K562 (cell line): ENCODE data around the gene CNNM4. TPM values are rescaled to one million over a fixed set of nuclear protein-coding genes. Genes with fewer than 3 reads are reported as not detected.

Experiments used
- ATAC-seq: fragments of 200-7000 bp; cut with Tn5 transposase; 3 replicates; pipeline ENCODE4 v1.9.1; 2020; ENCODE audit warnings: moderate library complexity
- BruUV-seq: library from RNA; stranded (reverse); fragments of 400-500 nt; replicated peaks from 2 replicates; lab custom pipeline; 2021; lab: Mats Ljungman, UMichigan
- CTCF ChIA-PET: fragments of 300-600 bp; formaldehyde crosslinking; extraction: SDS; loops from one replicate; lab custom pipeline; 2021; ENCODE audit warnings: low intra/inter-chr PET ratio; lab: Yijun Ruan, JAX
- POLR2A ChIA-PET: fragments of 300-600, 350-650 bp; sonication (Branson Sonifier 250); formaldehyde crosslinking; extraction: SDS; loops from one replicate; lab custom pipeline; 2021; ENCODE audit warnings: antibody characterized with exemption, inconsistent platforms; lab: Yijun Ruan, JAX
- DNase-seq, 4 experiments: peaks; one replicate each; pipeline versions ENCODE4 v3.0.0 to v3.0.0-alpha.2; 2011 to 2018; ENCODE audit warnings: low spot score in 3 of 4, mixed read lengths in 3 of 4; ENCODE audit errors: extremely low read depth in 1 of 4
- FAIRE-seq: peaks from 2 replicates; lab custom pipeline; 2011; peaks lifted over from hg19 to GRCh38; lab: Jason Lieb, UNC
- H2AFZ ChIP-seq: 2 replicates; pipeline ENCODE4 v1.6.0; 2011; ENCODE audit warnings: low read depth, low read length, control low read depth, inconsistent platforms
- H3K27ac ChIP-seq: fragments of 200-600 bp; 3 replicates; pipeline ENCODE4 v1.8.0; 2011; ENCODE audit warnings: low read depth, mild to moderate bottlenecking, control low read depth, inconsistent platforms, low read length, moderate library complexity, mixed read lengths; ENCODE audit errors: extremely low read depth
- H3K27me3 ChIP-seq, 2 experiments: fragments of 300-600 bp in 1 of 2; 2 replicates in 1 of 2; 3 replicates in 1 of 2; pipeline versions ENCODE4 v1.6.0 to v1.8.0; 2011; ENCODE audit warnings: inconsistent platforms in 2 of 2, low read length in 2 of 2, mild to moderate bottlenecking in 1 of 2, mixed read lengths in 1 of 2, moderate library complexity in 1 of 2; ENCODE audit not compliant: control insufficient read depth in 2 of 2, insufficient read depth in 2 of 2
- H3K36me3 ChIP-seq: fragments of 300-600 bp; 3 replicates; pipeline ENCODE4 v1.8.0; 2011; ENCODE audit warnings: mild to moderate bottlenecking, low read length, inconsistent platforms; ENCODE audit not compliant: control insufficient read depth, insufficient read depth
- H3K4me1 ChIP-seq, 2 experiments: fragments of 200-600 bp in 1 of 2; replicated peaks in 1 of 2; 2 replicates in 1 of 2; 3 replicates in 1 of 2; pipeline versions ENCODE4 v1.5.1 to v1.8.0; 2011; ENCODE audit warnings: inconsistent platforms in 2 of 2, low read length in 2 of 2, mild to moderate bottlenecking in 1 of 2, mixed read lengths in 1 of 2, moderate library complexity in 1 of 2; ENCODE audit not compliant: control insufficient read depth in 2 of 2, insufficient read depth in 2 of 2
- H3K4me2 ChIP-seq: 2 replicates; pipeline ENCODE4 v1.6.1; 2011; ENCODE audit warnings: low read length, control low read depth, inconsistent platforms, mixed read lengths; ENCODE audit not compliant: insufficient read depth
- H3K4me3 ChIP-seq: fragments of 200-600 bp; sonication (generic), shearing (Covaris generic); 2 replicates; pipeline ENCODE4 v1.5.1; 2016; ENCODE audit warnings: control low read depth, inconsistent platforms
- H3K79me2 ChIP-seq: fragments of 200-600 bp; 3 replicates; pipeline ENCODE4 v1.8.0; 2011; ENCODE audit warnings: low read length, inconsistent platforms; ENCODE audit not compliant: control insufficient read depth, insufficient read depth
- H3K9ac ChIP-seq, 2 experiments: 2 replicates each; pipeline versions ENCODE4 v1.6.0 to v1.6.1; 2011; ENCODE audit warnings: low read depth in 2 of 2, low read length in 2 of 2, control low read depth in 1 of 2, inconsistent platforms in 1 of 2, mild to moderate bottlenecking in 1 of 2, mixed read lengths in 1 of 2; ENCODE audit not compliant: insufficient read depth in 1 of 2
- H3K9me1 ChIP-seq: one replicate; pipeline ENCODE4 v1.6.0; 2011; ENCODE audit warnings: inconsistent platforms, mild to moderate bottlenecking, low read length, moderate library complexity; ENCODE audit not compliant: control insufficient read depth, insufficient read depth
- H3K9me3 ChIP-seq: replicated peaks from 2 replicates; pipeline ENCODE4 v1.5.1; 2011; ENCODE audit warnings: low read depth, low read length, inconsistent platforms; ENCODE audit not compliant: control insufficient read depth, insufficient read depth
- H4K20me1 ChIP-seq: replicated peaks from 2 replicates; pipeline ENCODE4 v1.6.1; 2011; ENCODE audit warnings: low read length, inconsistent platforms, mixed read lengths; ENCODE audit not compliant: control insufficient read depth, insufficient read depth
- HDAC3 ChIP-seq: fragments of 450-650 bp; IDR thresholded peaks from 2 replicates; pipeline ENCODE4 v1.6.1; 2018; ENCODE audit warnings: borderline replicate concordance, mild to moderate bottlenecking, moderate library complexity; ENCODE audit not compliant: partially characterized antibody
- PATZ1 ChIP-seq: fragments of 250-450 bp; sonication (Bioruptor Pico); IDR thresholded peaks from 2 replicates; pipeline ENCODE4 v1.5.0; 2020; ENCODE audit warnings: mild to moderate bottlenecking, borderline replicate concordance
- RNF219 ChIP-seq: fragments of 250-450 bp; sonication (Bioruptor Pico); IDR thresholded peaks from 2 replicates; pipeline ENCODE4 v1.5.0; 2022; ENCODE audit warnings: mild to moderate bottlenecking
- ZNF232 ChIP-seq: sonication (generic); formaldehyde crosslinking; IDR thresholded peaks from 2 replicates; pipeline ENCODE4 v1.8.0; 2022; ENCODE audit warnings: mild to moderate bottlenecking, missing genetic modification reagents
- WGBS: fragments of 100-300 bp; shearing (Covaris generic); methylation state at CpG from one replicate; pipeline ENCODE4 v1.1.6; 2016; ENCODE audit warnings: low coverage, mixed read lengths; ENCODE audit not compliant: insufficient coverage; ENCODE audit errors: missing lambda C conversion rate; 5-methylcytosine and 5-hydroxymethylcytosine counted together
- in situ Hi-C: fragments of 300-500 bp; cut with MboI; formaldehyde crosslinking; loops from 4 replicates; pipeline ENCODE4 v1.15.0; 2018; ENCODE audit warnings: inconsistent platforms, mixed read lengths
- intact Hi-C: fragments of 100-400 bp; cut with micrococcal nuclease; formaldehyde crosslinking; loops from 2 replicates; pipeline ENCODE4 v1.14.2; 2022
- polyA plus RNA-seq, 8 experiments: library from polyadenylated mRNA; depleted of rRNA in 4 of 8; stranded (reverse) in 5 of 8; unstranded in 3 of 8; fragments of >200 nt; fragmentation: Nextera tagmentation in 2 of 8; fragmentation: Illumina TruSeq in 1 of 8; extraction: Ambion mirVana in 2 of 8; extraction: Trizol in 1 of 8; gene quantifications; 2 replicates each; pipeline versions ENCODE4 v1.2.1 to v1.2.3, GENCODE V29; 2011 to 2014; ENCODE audit warnings: inconsistent platforms in 1 of 8, missing spikeins in 1 of 8
- total RNA-seq, 7 experiments: library from RNA; depleted of rRNA in 6 of 7; stranded (reverse); fragments of >200 nt in 6 of 7; fragmentation: Illumina TruSeq in 2 of 7; extraction: Trizol in 2 of 7; gene quantifications; 2 replicates each; pipeline versions ENCODE4 v1.2.1 to v1.2.3, GENCODE V29; 2011 to 2021; ENCODE audit warnings: low replicate concordance in 1 of 7

Gene CNNM4
- total and polyA plus RNA-seq, 9 of the 15 experiments (the other 6 are each of a cell fraction or from before 2014, with no cell fraction given), result 0.96 to 6.3 (median 2.8) TPM

GRCh38 chr2:96729748-96730147 is 31.0 kb upstream of the CNNM4 start:
- Histone ChIP-seq H3K36me3 (peaks cover 53% of the 10 kb centered on the region; the same call in 2 of the 3 replicates), H3K9me3 (no peaks in the 10 kb centered on the region), H3K4me2 (no peak overlapping the region), H3K27me3 (no peaks in the 10 kb centered on the region), H3K79me2 (no peaks in the 10 kb centered on the region), H2AFZ (no peak overlapping the region), H3K4me1 (no peaks in the 10 kb centered on the region), H4K20me1 (no peaks in the 10 kb centered on the region), H3K4me3 (no peak overlapping the region), H3K9ac (no peak overlapping the region)
- no peak for FAIRE-seq
- no TSS peak for BruUV-seq
- intact Hi-C loops, result no loop called here
- no peak for TF ChIP-seq HDAC3
- no peak for TF ChIP-seq RNF219 (CRISPR knock-in tag)
- no peak for TF ChIP-seq PATZ1 (CRISPR knock-in tag)
- TF ChIP-seq ZNF232 (CRISPR knock-in tag), result no peak
- TF ChIP-seq, all 486 proteins: peak for 0
- POLR2A ChIA-PET, result interaction anchor here (0.6 to 1.6 kb wide), 6 partner anchors 9 to 221 kb away, joined by 3 to 4 read pairs (median 4); no protein-coding TSS in a partner anchor
- no peaks in the 10 kb centered on the region for H3K9me1 ChIP-seq
- no peak for ATAC-seq
- in situ Hi-C loops, result no loop called here
- 88% methylated on average over 6 of the region's 7 CpGs for WGBS
- CTCF ChIA-PET, result no interaction called here
- no peak for DNase-seq
- H3K27ac ChIP-seq, result no peak overlapping the region
